22Rv1 (cell line): ENCODE data around the gene HRAS.

Experiments used
- H3K27ac ChIP-seq: fragments of 450-650 bp; 2 replicates; pipeline ENCODE4 v1.5.1; 2017
- CTCF ChIP-seq: fragments of 450-650 bp; IDR thresholded peaks from 2 replicates; pipeline ENCODE4 v1.5.1; 2017; ENCODE audit warnings: mild to moderate bottlenecking
- ZFX ChIP-seq: fragments of 450-650 bp; IDR thresholded peaks from 2 replicates; pipeline ENCODE4 v1.6.1; 2017; ENCODE audit warnings: antibody characterized with exemption, borderline replicate concordance

The HRAS gene

GRCh38 chr11:506995-507726 lies 28.2 kb downstream of the HRAS start, which contains the start of gene RNH1:
TSS of gene RNH1 (minus strand) at chr11:507242. CDS start at chr11:502162, 5,080 bp downstream.
- H3K27ac ChIP-seq = peak within 1 kb of the TSS; percentile 98
- no peak for TF ChIP-seq CTCF

DNA sequence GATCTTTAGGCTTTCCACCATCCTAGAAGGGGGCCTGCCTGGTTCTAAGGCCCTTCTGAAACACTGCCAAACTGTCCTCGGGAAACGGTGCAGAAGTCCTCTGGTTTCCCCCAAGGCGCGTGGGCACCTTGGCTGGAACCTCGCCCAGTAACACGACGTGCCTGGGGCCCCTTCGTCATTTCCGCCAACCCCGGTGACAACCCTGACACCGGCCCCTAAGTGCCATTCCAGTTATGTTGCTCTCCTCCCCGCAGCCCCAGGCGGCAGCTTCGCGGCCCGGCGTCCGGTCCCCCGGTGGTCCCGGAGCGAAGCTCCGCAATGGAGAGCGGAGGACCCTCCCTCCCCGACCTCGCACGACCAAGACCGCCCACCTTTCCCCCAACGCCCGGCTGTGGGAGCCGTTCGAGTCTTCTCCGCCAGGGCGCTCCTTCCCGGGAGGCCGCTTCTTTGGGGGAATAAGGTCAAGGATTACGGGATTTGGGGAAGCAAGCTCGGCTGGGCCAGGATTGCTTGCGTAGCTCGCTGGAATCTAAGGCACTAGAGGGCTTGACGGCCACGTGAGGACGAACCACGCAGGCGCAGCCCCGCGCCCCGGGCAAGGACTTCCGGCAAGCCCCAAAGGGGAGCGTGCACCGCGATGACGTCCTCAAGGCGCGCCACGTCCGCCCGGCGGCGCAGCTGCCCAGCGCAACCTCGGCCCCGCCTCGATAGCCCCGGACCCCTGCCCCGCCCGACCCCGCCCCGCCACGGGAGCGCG lies 29.0 kb downstream of the HRAS start:
- peak overlapping the region; percentile 98 for H3K27ac ChIP-seq
- TF ChIP-seq CTCF (peak; percentile 14; the same call in 1 of the 2 replicates), ZFX (no peak)

DNA sequence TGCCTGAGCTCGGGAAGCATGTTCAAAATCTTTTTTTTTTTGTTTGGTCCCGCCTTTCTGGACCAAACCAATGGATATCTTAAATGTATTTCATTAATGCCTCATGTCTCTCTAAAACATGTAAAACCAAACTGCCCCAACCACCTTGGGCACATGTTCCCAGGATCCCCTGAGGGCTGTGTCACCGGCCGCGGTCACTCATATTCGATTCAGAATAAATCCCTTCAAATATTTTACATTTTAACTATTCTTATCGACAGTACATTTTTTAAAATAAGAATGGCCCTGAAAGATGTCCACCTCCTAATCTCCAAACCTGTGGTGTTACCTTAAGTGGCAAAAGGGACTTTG lies 30.4 kb downstream of the HRAS start:
- peak overlapping the region; percentile 98 for H3K27ac ChIP-seq
- no peak for TF ChIP-seq CTCF

DNA sequence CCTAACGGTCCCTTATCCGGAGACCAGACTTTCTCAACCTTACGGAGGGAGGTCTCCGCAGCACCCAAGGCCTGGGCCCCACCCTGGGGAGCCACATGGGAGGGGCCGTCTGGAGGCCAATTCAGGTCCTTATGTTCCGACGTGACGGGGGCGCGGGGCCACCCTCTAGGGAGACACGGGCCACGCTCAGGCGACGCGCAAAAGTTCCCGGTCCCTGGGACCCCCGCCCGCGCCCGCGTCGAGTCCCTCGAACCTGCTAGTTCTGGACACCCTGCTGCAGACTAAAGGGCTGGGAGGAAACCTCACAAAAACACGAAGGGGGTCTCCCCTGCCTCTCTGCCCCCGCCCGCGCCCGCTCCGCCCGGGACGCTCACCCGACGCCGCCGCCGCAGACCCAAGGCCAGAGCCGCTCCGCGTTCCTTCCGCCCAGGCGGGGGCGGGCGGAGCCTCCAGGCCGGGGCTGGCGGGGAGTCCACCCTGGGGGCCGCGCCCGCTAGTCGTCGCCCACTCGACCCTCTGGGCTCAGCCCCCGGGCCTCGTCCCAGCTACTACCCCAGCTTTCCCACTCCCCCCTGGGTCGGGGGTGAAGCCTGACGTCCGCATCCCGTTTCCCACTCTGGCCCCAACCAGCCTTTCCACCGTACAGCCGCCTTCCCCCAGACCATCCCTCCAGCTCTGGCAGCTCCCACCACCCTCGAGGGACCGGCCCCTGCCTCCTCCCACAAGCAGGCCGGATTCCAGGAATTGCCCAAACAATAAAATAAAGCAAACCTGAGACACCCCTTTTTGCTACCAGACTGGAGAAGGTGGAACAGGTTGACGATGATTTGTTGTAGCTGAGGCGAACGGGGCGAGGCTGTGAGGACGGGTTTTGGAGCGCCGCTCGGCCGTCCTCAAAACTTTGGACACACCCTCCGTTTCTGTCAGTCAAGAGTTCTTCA lies 31.1 kb downstream of the HRAS start:
- H3K27ac ChIP-seq = peak overlapping the region; percentile 98; the same call in 1 of the 2 replicates
- no peak for TF ChIP-seq CTCF
- TF ChIP-seq ZFX = no peak

DNA sequence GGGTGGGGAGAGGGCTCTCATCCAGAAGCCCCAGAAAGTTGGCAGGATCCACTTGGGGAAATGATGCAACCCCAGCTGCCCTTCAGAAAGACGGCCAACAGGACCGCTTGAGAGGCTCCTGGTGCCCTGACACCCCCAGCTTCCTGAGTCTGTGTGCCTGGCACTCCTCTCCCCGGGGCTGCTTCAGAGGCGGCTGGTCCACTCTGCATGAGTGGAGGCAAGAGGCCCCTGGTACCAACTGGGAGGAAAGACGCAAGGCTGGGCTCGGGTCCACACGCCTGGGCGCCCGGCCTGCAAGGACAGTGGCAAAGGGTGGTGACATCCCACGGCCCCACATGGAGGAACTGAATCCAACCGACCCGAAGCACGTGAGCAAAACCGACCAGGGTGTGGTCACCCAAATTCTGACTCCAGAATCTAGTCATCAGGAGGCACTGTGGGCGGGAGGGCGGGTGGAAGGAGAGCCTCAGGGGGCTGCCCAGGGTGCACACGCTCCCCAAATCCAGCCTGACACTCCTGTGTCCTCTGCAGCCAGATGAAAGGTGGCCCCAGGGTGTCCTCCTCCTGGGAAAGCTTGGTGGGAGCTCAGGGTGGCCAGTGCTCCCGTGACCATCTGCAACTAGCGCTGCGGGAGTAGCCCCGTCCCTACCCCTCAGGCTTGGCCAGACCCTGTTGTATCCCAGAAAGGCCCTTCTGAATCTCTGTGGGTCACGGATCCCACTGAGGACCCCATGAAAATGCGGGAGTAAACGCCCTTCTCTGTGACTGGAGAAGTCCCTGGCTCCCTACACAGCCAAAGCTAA lies 32.0 kb downstream of the HRAS start:
- TF ChIP-seq ZFX = no peak
- TF ChIP-seq CTCF = no peak
- H3K27ac ChIP-seq = no peak overlapping the region

DNA sequence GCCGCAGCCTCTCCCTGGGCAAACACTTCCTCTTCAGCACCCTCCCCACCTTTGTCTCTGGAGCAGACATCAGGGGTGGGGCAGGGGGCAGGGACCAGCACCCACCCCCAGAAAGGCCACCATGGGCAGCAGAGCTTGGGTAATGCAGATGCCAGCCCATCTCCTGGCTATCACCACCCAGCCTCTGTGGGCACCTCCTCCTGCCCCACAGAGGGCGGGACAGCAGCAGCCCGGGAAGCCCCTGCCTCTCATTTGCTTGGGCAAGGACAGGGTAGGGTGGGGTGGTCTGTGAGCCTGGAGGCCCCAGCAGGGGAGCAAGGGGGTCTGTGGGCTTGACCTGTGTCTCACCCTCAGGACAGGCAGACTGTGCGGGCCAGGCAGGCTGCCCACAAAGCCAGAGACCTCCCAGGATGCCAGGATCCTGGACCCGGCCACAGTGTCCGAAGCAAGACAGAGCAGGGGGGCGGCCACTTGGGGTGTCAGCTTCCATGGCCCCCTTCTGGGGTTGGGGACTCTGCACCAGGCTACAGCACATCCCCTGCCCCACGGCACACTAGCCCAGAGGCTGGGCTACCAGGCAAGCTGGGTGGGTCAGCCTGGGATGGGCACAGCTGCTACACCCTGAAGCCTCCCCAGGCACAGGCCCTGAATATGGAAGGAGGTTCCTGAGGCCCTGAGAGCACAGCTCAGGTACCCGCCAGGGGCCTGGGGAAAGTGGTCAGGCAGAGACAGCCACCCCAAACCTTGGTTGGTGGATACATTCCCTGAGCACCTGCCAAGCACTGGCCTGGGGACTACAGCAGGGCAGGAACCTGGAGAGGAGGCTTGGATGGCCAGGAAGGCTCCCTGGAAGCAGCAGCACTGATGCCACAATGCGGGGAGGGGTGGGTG lies 32.8 kb downstream of the HRAS start:
- H3K27ac ChIP-seq = no peak overlapping the region
- no peak for TF ChIP-seq CTCF
- no peak for TF ChIP-seq ZFX
